Testis (tissue), 2 donors: Measurements from ENCODE around the gene HNMT.

ENCODE experiments used
- POLR2A ChIP-seq: fragments of 450-650 bp; IDR thresholded peaks from one replicate; pipeline ENCODE4 v1.6.1; 2017; ENCODE audit warnings: antibody characterized with exemption, mild to moderate bottlenecking, moderate library complexity
- TF ChIP-seq, protein P1 (sequence below), 3 experiments: fragments of 450-650 bp in 2 of 3; fragments of 200-600 bp in 1 of 3; sonication (generic) in 1 of 3; IDR thresholded peaks; one replicate each; pipeline ENCODE4 v1.5.1; 2016 to 2019; ENCODE audit warnings: antibody characterized with exemption in 3 of 3, mild to moderate bottlenecking in 2 of 3, moderate library complexity in 1 of 3

DNA sequence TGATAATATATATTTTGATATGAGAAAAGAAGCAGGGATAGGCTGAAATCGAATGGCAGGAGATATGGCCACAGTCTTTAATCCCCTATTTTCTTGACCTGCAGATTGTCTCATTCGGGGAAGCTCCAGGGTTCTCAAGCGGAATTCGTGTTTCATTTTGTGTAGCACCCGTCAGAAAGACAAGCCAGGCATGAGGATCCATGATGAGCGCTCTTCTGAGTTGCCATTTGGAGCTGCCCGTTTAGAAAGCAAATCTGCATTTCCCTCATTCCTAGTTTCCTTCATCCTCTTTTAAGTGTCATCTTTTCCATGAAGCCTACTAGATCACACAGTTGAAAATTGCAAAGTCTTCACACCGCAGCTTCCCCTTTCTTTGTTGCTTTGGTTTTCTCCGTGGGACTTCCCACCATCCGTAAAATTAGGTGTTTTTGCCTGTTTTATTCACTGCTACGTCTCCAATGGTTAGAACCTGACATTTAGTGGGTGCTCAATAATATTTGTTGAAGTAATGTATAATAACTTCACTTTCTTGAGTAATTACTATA is 16.9 kb downstream of the HNMT start:
- TF ChIP-seq, protein P1, sequence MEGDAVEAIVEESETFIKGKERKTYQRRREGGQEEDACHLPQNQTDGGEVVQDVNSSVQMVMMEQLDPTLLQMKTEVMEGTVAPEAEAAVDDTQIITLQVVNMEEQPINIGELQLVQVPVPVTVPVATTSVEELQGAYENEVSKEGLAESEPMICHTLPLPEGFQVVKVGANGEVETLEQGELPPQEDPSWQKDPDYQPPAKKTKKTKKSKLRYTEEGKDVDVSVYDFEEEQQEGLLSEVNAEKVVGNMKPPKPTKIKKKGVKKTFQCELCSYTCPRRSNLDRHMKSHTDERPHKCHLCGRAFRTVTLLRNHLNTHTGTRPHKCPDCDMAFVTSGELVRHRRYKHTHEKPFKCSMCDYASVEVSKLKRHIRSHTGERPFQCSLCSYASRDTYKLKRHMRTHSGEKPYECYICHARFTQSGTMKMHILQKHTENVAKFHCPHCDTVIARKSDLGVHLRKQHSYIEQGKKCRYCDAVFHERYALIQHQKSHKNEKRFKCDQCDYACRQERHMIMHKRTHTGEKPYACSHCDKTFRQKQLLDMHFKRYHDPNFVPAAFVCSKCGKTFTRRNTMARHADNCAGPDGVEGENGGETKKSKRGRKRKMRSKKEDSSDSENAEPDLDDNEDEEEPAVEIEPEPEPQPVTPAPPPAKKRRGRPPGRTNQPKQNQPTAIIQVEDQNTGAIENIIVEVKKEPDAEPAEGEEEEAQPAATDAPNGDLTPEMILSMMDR (IDR thresholded peaks at IDR 0.05), result no peak
- no peak for TF ChIP-seq POLR2A
